ENCODE measurements around the gene NIF3L1. TPM values are rescaled to one million over a fixed set of nuclear protein-coding genes. Genes with fewer than 3 reads are reported as not detected.

Gene NIF3L1
- total RNA-seq, 1 experiment from 2014 or later = 55.4 TPM

DNA sequence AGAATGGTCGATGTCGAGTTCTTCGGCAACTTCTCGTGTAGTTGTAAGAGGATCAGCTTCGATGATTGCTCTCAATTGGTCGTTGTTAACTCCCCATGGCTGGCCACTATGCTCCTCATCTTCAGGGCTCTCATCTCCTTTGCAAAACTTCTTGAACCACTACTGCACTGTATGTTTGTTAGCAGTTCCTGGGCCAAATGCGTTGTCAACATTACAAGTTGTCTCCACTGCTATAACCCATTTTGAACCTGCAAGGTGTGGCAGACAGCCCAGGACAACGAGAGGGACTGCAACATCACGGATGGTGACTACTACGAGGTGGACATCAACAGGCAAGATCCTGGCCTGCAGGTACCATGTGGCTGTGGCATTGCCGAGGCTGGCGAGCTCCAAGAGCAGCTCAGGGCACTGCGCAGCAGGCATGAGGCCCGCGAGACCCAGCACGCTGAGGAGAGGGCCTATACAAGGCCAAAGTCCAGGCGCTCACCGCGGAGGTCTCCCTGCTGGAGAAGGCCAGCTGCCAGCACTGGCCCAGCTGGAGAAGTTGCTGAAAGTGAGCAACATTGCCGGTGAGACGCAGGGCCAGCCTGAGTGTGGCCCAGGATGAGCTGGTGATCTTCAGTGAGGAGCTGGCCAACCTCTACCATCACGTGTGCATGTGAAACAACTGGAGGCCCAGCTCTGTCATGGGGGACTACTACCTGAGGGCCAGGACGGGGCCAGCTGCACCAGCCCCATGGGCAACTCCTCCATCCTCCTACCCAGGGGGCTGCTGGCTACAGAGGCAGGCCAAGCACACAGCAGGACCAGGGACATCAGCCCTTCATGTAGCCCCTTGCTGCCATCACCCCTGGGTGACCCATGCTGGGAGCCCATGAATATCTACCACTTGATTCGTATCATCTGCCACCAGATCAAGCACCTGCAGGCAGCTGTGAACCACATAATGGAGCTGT is 44.9 kb upstream of the NIF3L1 start:
- H3K9me3 ChIP-seq (ENCODE audit: control insufficient read depth, low read depth, low read length) = no peaks in the 10 kb centered on the region
- Mint-ChIP-seq H3K36me3 (ENCODE audit: insufficient read depth in 1 of 3, low read depth in 3 of 3) (no peaks in the 10 kb centered on the region), H3K4me3 (no peak overlapping the region), H3K9me3 (no peaks in the 10 kb centered on the region), H3K27me3 (ENCODE audit: low read depth) (no peaks in the 10 kb centered on the region; the same call in none of the 2 replicates), H3K4me1 (peaks cover 4 to 7% of the 10 kb centered on the region in 2 experiments; a peak in 2 of 4 replicates), H3K27ac (no peak overlapping the region)
- no peaks in the 10 kb centered on the region for H3K79me1 ChIP-seq (ENCODE audit: insufficient read depth, low read depth, low read length, poor library complexity, severe bottlenecking)
- no peak overlapping the region for H3K27ac ChIP-seq (ENCODE audit: insufficient read length, low read depth, low read length)
- no peak overlapping the region for H3K4ac ChIP-seq (ENCODE audit: low read depth, low read length)
- H3K23ac ChIP-seq (ENCODE audit: insufficient read length, low read depth, low read length) = no peak overlapping the region
- no peak overlapping the region for H4K5ac ChIP-seq (ENCODE audit: insufficient read length, low read depth, low read length)
- no peak overlapping the region for H3K56ac ChIP-seq (ENCODE audit: insufficient read length, low read depth, low read length)
- no peak overlapping the region for H2BK5ac ChIP-seq (ENCODE audit: insufficient read length, low read length)
- no peak overlapping the region for H3K4me2 ChIP-seq (ENCODE audit: insufficient read depth, insufficient read length, low read length)
- H2AK5ac ChIP-seq (ENCODE audit: insufficient read length, low read length) = no peak overlapping the region
- H3K23me2 ChIP-seq (ENCODE audit: insufficient read length, low read depth, low read length, poor library complexity, severe bottlenecking) = no peaks in the 10 kb centered on the region
- TF ChIP-seq, protein P1, sequence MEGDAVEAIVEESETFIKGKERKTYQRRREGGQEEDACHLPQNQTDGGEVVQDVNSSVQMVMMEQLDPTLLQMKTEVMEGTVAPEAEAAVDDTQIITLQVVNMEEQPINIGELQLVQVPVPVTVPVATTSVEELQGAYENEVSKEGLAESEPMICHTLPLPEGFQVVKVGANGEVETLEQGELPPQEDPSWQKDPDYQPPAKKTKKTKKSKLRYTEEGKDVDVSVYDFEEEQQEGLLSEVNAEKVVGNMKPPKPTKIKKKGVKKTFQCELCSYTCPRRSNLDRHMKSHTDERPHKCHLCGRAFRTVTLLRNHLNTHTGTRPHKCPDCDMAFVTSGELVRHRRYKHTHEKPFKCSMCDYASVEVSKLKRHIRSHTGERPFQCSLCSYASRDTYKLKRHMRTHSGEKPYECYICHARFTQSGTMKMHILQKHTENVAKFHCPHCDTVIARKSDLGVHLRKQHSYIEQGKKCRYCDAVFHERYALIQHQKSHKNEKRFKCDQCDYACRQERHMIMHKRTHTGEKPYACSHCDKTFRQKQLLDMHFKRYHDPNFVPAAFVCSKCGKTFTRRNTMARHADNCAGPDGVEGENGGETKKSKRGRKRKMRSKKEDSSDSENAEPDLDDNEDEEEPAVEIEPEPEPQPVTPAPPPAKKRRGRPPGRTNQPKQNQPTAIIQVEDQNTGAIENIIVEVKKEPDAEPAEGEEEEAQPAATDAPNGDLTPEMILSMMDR (conservative IDR thresholded peaks at IDR 0.05) = no peak
- no peak overlapping the region for H3K9ac ChIP-seq (ENCODE audit: extremely low read depth, insufficient read length, low read length)
- no peak overlapping the region; the same call in 1 of the 2 replicates for H3K14ac ChIP-seq (ENCODE audit: insufficient read depth, low read length)
- H3T11ph ChIP-seq (ENCODE audit: low read length) = no peak overlapping the region
- H3K27me3 ChIP-seq (ENCODE audit: insufficient read depth, low read length) = no peaks in the 10 kb centered on the region
- H3K4me1 ChIP-seq (ENCODE audit: insufficient read depth, low read length) = no peaks in the 10 kb centered on the region; the same call in 1 of the 2 replicates
- no peaks in the 10 kb centered on the region for H3K79me2 ChIP-seq (ENCODE audit: insufficient read depth, low read length)
- H4K8ac ChIP-seq (replicated peaks; ENCODE audit: insufficient read length, low read depth, low read length) = no peak overlapping the region
- no peak overlapping the region for H4K91ac ChIP-seq (ENCODE audit: insufficient read length, low read depth, low read length)
- H4K20me1 ChIP-seq (ENCODE audit: control insufficient read depth, insufficient read depth, insufficient read length) = no peaks in the 10 kb centered on the region
- H3K18ac ChIP-seq (ENCODE audit: insufficient read length, low read depth, low read length) = no peak overlapping the region
- H2BK15ac ChIP-seq (ENCODE audit: low read depth, low read length) = no peak overlapping the region
- no CpG with 5 or more reads among the region's 24 CpGs for WGBS (ENCODE audit: extremely low coverage, insufficient read length, low lambda C conversion rate)
- no peak overlapping the region for H2AFZ ChIP-seq (ENCODE audit: low read length)
- no peak overlapping the region for H2BK20ac ChIP-seq (ENCODE audit: low read depth, low read length, poor library complexity, severe bottlenecking)
- H2BK120ac ChIP-seq (ENCODE audit: low read depth, low read length, poor library complexity, severe bottlenecking) = no peak overlapping the region
- no peak overlapping the region for H2BK12ac ChIP-seq (ENCODE audit: insufficient read length, low read depth, low read length)
- DNase-seq = no peak

Data from H9 (cell line).